Activated CD4-positive, alpha-beta memory T cell treated with anti-CD3 and anti-CD28 coated beads, Interleukin-2, amount 10 ng/mL, durations not matched to agents 7 days and 5 days (primary cell): ENCODE data around the gene EXOC6B. TPM values are rescaled to one million over a fixed set of nuclear protein-coding genes. Genes with fewer than 3 reads are reported as not detected.
"Not testable (repeated sequence)": the region's sequence is repeated elsewhere in the genome, so short reads cannot be mapped to it uniquely, and the experiment has no call there.

ENCODE experiments used
- CTCF ChIA-PET: fragments of 350-600 bp; sonication (Branson Sonifier 250); formaldehyde crosslinking; loops from one replicate; lab custom pipeline; 2021; ENCODE audit warnings: antibody characterized with exemption, inconsistent platforms; lab: Charles Lee
- POLR2A ChIA-PET: fragments of 350-600 bp; sonication (Branson Sonifier 250); formaldehyde crosslinking; loops from one replicate; lab custom pipeline; 2021; ENCODE audit warnings: antibody characterized with exemption; lab: Charles Lee
- DNase-seq: peaks from one replicate; pipeline ENCODE4 v3.0.0-alpha.2; 2020
- H3K27ac Mint-ChIP-seq: one replicate; pipeline ENCODE4 v1.8.0; 2021; ENCODE audit warnings: mild to moderate bottlenecking, mixed read lengths
- H3K27me3 Mint-ChIP-seq: one replicate; pipeline ENCODE4 v1.8.0; 2021; ENCODE audit warnings: mixed read lengths
- H3K36me3 Mint-ChIP-seq: one replicate; pipeline ENCODE4 v1.8.0; 2021; ENCODE audit warnings: low read depth, mixed read lengths
- H3K4me1 Mint-ChIP-seq: one replicate; pipeline ENCODE4 v1.8.0; 2021; ENCODE audit warnings: mixed read lengths
- H3K4me3 Mint-ChIP-seq: one replicate; pipeline ENCODE4 v1.8.0; 2021; ENCODE audit warnings: mild to moderate bottlenecking, mixed read lengths
- H3K9me3 Mint-ChIP-seq: one replicate; pipeline ENCODE4 v1.8.0; 2021; ENCODE audit warnings: mixed read lengths
- total RNA-seq, 2 experiments: library from RNA; stranded (reverse); gene quantifications; one replicate each; pipeline ENCODE4 v1.2.3, GENCODE V29; 2021

Gene EXOC6B
- total RNA-seq, 2 experiments from 2014 or later = 18.7 to 24.2 TPM

GRCh38 chr2:72431737-72432136, 394.1 kb downstream of the EXOC6B start:
- H3K36me3 Mint-ChIP-seq = peaks cover 6% of the 10 kb centered on the region
- ChIA-PET POLR2A (no interaction called here), CTCF (no interaction called here)
- H3K4me1 Mint-ChIP-seq = no peaks in the 10 kb centered on the region
- no peak for DNase-seq
- H3K4me3 Mint-ChIP-seq = no peak overlapping the region
- H3K27me3 Mint-ChIP-seq = no peaks in the 10 kb centered on the region
- H3K9me3 Mint-ChIP-seq = peaks cover 30% of the 10 kb centered on the region
- H3K27ac Mint-ChIP-seq = no peak overlapping the region

- no peak for DNase-seq
Observed at GRCh38 chr2:72427022-72427861, 398.6 kb downstream of the EXOC6B start.

GRCh38 chr2:72425996-72426395, 399.8 kb downstream of the EXOC6B start:
- CTCF ChIA-PET = no interaction called here
- H3K36me3 Mint-ChIP-seq = peaks cover 3% of the 10 kb centered on the region
- POLR2A ChIA-PET = no interaction called here
- H3K9me3 Mint-ChIP-seq = peaks cover 14% of the 10 kb centered on the region
- H3K27me3 Mint-ChIP-seq = no peaks in the 10 kb centered on the region
- no peak overlapping the region for H3K27ac Mint-ChIP-seq
- H3K4me1 Mint-ChIP-seq = no peaks in the 10 kb centered on the region
- no peak for DNase-seq
- H3K4me3 Mint-ChIP-seq = no peak overlapping the region

More at GRCh38 chr2:72427022-72427861, 398.6 kb downstream of the EXOC6B start:
- Mint-ChIP-seq H3K9me3 (peaks cover 12% of the 10 kb centered on the region), H3K36me3 (peaks cover 3% of the 10 kb centered on the region), H3K27ac (no peak overlapping the region), H3K4me3 (no peak overlapping the region), H3K4me1 (no peaks in the 10 kb centered on the region), H3K27me3 (no peaks in the 10 kb centered on the region)
- POLR2A ChIA-PET = no interaction called here
- CTCF ChIA-PET = no interaction called here

GRCh38 chr2:72423756-72424155, 402.1 kb downstream of the EXOC6B start:
- Mint-ChIP-seq H3K4me3 (no peak overlapping the region), H3K4me1 (no peaks in the 10 kb centered on the region), H3K27ac (no peak overlapping the region), H3K27me3 (no peaks in the 10 kb centered on the region), H3K36me3 (peaks cover 3% of the 10 kb centered on the region), H3K9me3 (peaks cover 15% of the 10 kb centered on the region)
- DNase-seq = no peak
- CTCF ChIA-PET = no interaction called here
- POLR2A ChIA-PET = no interaction called here

- CTCF ChIA-PET, H3K4me1 Mint-ChIP-seq, H3K27me3 Mint-ChIP-seq, POLR2A ChIA-PET, H3K36me3 Mint-ChIP-seq, DNase-seq, H3K4me3 Mint-ChIP-seq, H3K9me3 Mint-ChIP-seq, H3K27ac Mint-ChIP-seq: not testable (repeated sequence)
Observed at GRCh38 chr2:72421771-72422379, 404.0 kb downstream of the EXOC6B start.

- no peaks in the 10 kb centered on the region for H3K36me3 Mint-ChIP-seq
- no peaks in the 10 kb centered on the region for H3K27me3 Mint-ChIP-seq
- ChIA-PET POLR2A (no interaction called here), CTCF (interaction anchor here (0.8 kb wide), 1 partner anchor 150 kb away, joined by 3 read pairs; no protein-coding TSS in a partner anchor)
- H3K27ac Mint-ChIP-seq = no peak overlapping the region
- H3K4me1 Mint-ChIP-seq = no peaks in the 10 kb centered on the region
- H3K9me3 Mint-ChIP-seq = peaks cover 7% of the 10 kb centered on the region
- DNase-seq = no peak
- H3K4me3 Mint-ChIP-seq = no peak overlapping the region
Observed at GRCh38 chr2:72415781-72416475, 409.9 kb downstream of the EXOC6B start.

- Mint-ChIP-seq H3K4me3 (no peak overlapping the region), H3K9me3 (peaks cover 7% of the 10 kb centered on the region), H3K27ac (no peak overlapping the region), H3K4me1 (no peaks in the 10 kb centered on the region), H3K36me3 (no peaks in the 10 kb centered on the region), H3K27me3 (no peaks in the 10 kb centered on the region)
- no peak for DNase-seq
- POLR2A ChIA-PET = no interaction called here
- CTCF ChIA-PET = interaction anchor here (0.6 to 0.8 kb wide), 3 partner anchors 33 to 507 kb away, joined by 3 to 4 read pairs (median 3); no protein-coding TSS in a partner anchor
Observed at GRCh38 chr2:72415241-72415661, 410.6 kb downstream of the EXOC6B start.

GRCh38 chr2:72414137-72414760, 411.6 kb downstream of the EXOC6B start:
- ChIA-PET POLR2A (no interaction called here), CTCF (interaction anchor here (0.6 kb wide), 1 partner anchor 54 kb away, joined by 4 read pairs; no protein-coding TSS in a partner anchor)
- Mint-ChIP-seq H3K36me3 (no peaks in the 10 kb centered on the region), H3K27me3 (no peaks in the 10 kb centered on the region), H3K4me3 (no peak overlapping the region), H3K4me1 (no peaks in the 10 kb centered on the region), H3K27ac (no peak overlapping the region), H3K9me3 (peaks cover 8% of the 10 kb centered on the region)
- DNase-seq = no peak

GRCh38 chr2:72413716-72414115, 412.1 kb downstream of the EXOC6B start:
- ChIA-PET CTCF (no interaction called here), POLR2A (no interaction called here)
- DNase-seq = no peak
- Mint-ChIP-seq H3K27ac (no peak overlapping the region), H3K36me3 (no peaks in the 10 kb centered on the region), H3K4me3 (no peak overlapping the region), H3K9me3 (peaks cover 8% of the 10 kb centered on the region), H3K27me3 (no peaks in the 10 kb centered on the region), H3K4me1 (no peaks in the 10 kb centered on the region)

GRCh38 chr2:72412214-72412613, 413.6 kb downstream of the EXOC6B start:
- POLR2A ChIA-PET = no interaction called here
- Mint-ChIP-seq H3K27ac (no peak overlapping the region), H3K36me3 (no peaks in the 10 kb centered on the region), H3K4me1 (no peaks in the 10 kb centered on the region), H3K27me3 (no peaks in the 10 kb centered on the region), H3K4me3 (no peak overlapping the region), H3K9me3 (peaks cover 8% of the 10 kb centered on the region)
- CTCF ChIA-PET = no interaction called here
- DNase-seq = no peak

- no peak for DNase-seq
- CTCF ChIA-PET = no interaction called here
- H3K27ac Mint-ChIP-seq = no peak overlapping the region
- H3K4me3 Mint-ChIP-seq = no peak overlapping the region
- POLR2A ChIA-PET = no interaction called here
- peaks cover 18% of the 10 kb centered on the region for H3K9me3 Mint-ChIP-seq
- H3K27me3 Mint-ChIP-seq = no peaks in the 10 kb centered on the region
- H3K36me3 Mint-ChIP-seq = no peaks in the 10 kb centered on the region
- no peaks in the 10 kb centered on the region for H3K4me1 Mint-ChIP-seq
Observed at GRCh38 chr2:72399879-72400278, 426.0 kb downstream of the EXOC6B start.

GRCh38 chr2:72395096-72395495, 430.7 kb downstream of the EXOC6B start:
- no peak for DNase-seq
- Mint-ChIP-seq H3K27ac (no peak overlapping the region), H3K4me1 (no peaks in the 10 kb centered on the region), H3K9me3 (peaks cover 20% of the 10 kb centered on the region), H3K36me3 (no peaks in the 10 kb centered on the region), H3K27me3 (no peaks in the 10 kb centered on the region), H3K4me3 (no peak overlapping the region)
- ChIA-PET CTCF (no interaction called here), POLR2A (no interaction called here)
